GM12878 (cell line): ENCODE measurements around the gene SHMT2.

Source experiments
- EP300 ChIP-seq, 2 experiments: fragments of 150-350 bp in 1 of 2; IDR thresholded peaks; 2 replicates each; pipeline ENCODE4 v1.6.1; 2011 to 2012; ENCODE audit warnings: low read depth in 2 of 2, low read length in 2 of 2, borderline replicate concordance in 1 of 2, improper control_type of control experiment in 1 of 2, inconsistent platforms in 1 of 2; ENCODE audit not compliant: control insufficient read depth in 1 of 2
- PBX3 ChIP-seq: IDR thresholded peaks from 2 replicates; pipeline ENCODE4 v1.6.1; 2011; ENCODE audit warnings: mild to moderate bottlenecking, low read depth, low read length, moderate library complexity; ENCODE audit not compliant: insufficient replicate concordance
- POLR2A ChIP-seq: IDR thresholded peaks from 2 replicates; pipeline ENCODE4 v1.6.1; 2011; ENCODE audit warnings: low read depth, mild to moderate bottlenecking, low read length

- TF ChIP-seq PBX3 (no peak), POLR2A (no peak), EP300 (IDR thresholded peaks at IDR 0.05; ENCODE audit: borderline replicate concordance in 1 of 2, control insufficient read depth in 1 of 2, low read depth in 2 of 2, low read length in 2 of 2) (no peak)
These were observed 16.8 kb upstream of the SHMT2 start for GRCh38 chr12:57212701-57213057.
